HCT116 (cell line): ENCODE measurements around the gene SMYD4. TPM values are rescaled to one million over a fixed set of nuclear protein-coding genes. Genes with fewer than 3 reads are reported as not detected.

Experiments used
- ATAC-seq: fragments of 200-7000 bp; cut with Tn5 transposase; 2 replicates; pipeline ENCODE4 v1.9.1; 2020; ENCODE audit warnings: mild to moderate bottlenecking, moderate library complexity
- BruUV-seq: library from RNA; stranded (reverse); fragments of 400-500 nt; replicated peaks from 2 replicates; lab custom pipeline; 2021; lab: Mats Ljungman, UMichigan
- CTCF ChIA-PET: fragments of 300-600 bp; sonication (Branson Sonifier 250); formaldehyde crosslinking; loops from one replicate; lab custom pipeline; 2021; ENCODE audit warnings: antibody characterized with exemption; lab: Charles Lee
- POLR2A ChIA-PET: fragments of 300-600, 350-600 bp; sonication (Branson Sonifier 250); formaldehyde crosslinking; loops from one replicate; lab custom pipeline; 2021; ENCODE audit warnings: antibody characterized with exemption; lab: Charles Lee
- RAD21 ChIA-PET, 2 experiments: fragments of 300-600 bp; sonication (Branson Sonifier 250); formaldehyde crosslinking; loops; one replicate each; lab custom pipeline; 2023; ENCODE audit warnings: low total read pairs in 2 of 2; ENCODE audit not compliant: uncharacterized antibody in 2 of 2, unreplicated experiment in 2 of 2, low non-redundant PET in 1 of 2; lab: Charles Lee
- DNase-seq: peaks from one replicate; pipeline ENCODE4 v3.0.0-alpha.2; 2010; ENCODE audit warnings: low read depth, low spot score
- H2AFZ ChIP-seq: fragments of 200-600 bp; shearing (Covaris generic), sonication (generic); 2 replicates; pipeline ENCODE4 v1.6.1; 2017; ENCODE audit warnings: low read depth, mixed run types, mixed read lengths, antibody characterized with exemption, low read length; ENCODE audit not compliant: poor library complexity, severe bottlenecking
- H3K27ac ChIP-seq: 2 replicates; pipeline ENCODE4 v1.5.1; 2012; ENCODE audit warnings: low read depth, low read length
- H3K27me3 ChIP-seq: fragments of 200-600 bp; sonication (generic); 2 replicates; pipeline ENCODE4 v1.6.1; 2016; ENCODE audit warnings: mixed run types, low read length, mixed read lengths; ENCODE audit not compliant: insufficient read depth
- H3K36me3 ChIP-seq, 2 experiments: fragments of 200-500 bp in 1 of 2; fragments of 200-600 bp in 1 of 2; sonication (Bioruptor generic) in 1 of 2; sonication (generic) in 1 of 2; 2 replicates each; pipeline versions ENCODE4 v1.5.1 to v1.6.1; 2014 to 2016; ENCODE audit warnings: low read length in 2 of 2, inconsistent platforms in 1 of 2, mixed read lengths in 1 of 2, mixed run types in 1 of 2; ENCODE audit not compliant: insufficient read depth in 2 of 2, control insufficient read depth in 1 of 2
- H3K4me1 ChIP-seq, 2 experiments: fragments of 200-600 bp in 1 of 2; sonication (generic) in 1 of 2; 2 replicates each; pipeline versions ENCODE4 v1.5.1 to v1.6.1; 2012 to 2017; ENCODE audit warnings: low read length in 2 of 2, inconsistent platforms in 1 of 2, mild to moderate bottlenecking in 1 of 2, mixed read lengths in 1 of 2, mixed run types in 1 of 2, moderate library complexity in 1 of 2; ENCODE audit not compliant: insufficient read depth in 2 of 2, control insufficient read depth in 1 of 2
- H3K4me2 ChIP-seq: fragments of 200-600 bp; sonication (generic); 2 replicates; pipeline ENCODE4 v1.6.1; 2017; ENCODE audit warnings: mixed run types, low read length, mixed read lengths
- H3K4me3 ChIP-seq, 2 experiments: fragments of 200-600 bp in 1 of 2; sonication (generic) in 1 of 2; replicated peaks in 1 of 2; 2 replicates each; pipeline ENCODE4 v1.5.1; 2011 to 2016; ENCODE audit warnings: low read length in 2 of 2, control low read depth in 1 of 2, low read depth in 1 of 2, mild to moderate bottlenecking in 1 of 2, mixed read lengths in 1 of 2, mixed run types in 1 of 2
- H3K79me2 ChIP-seq: fragments of 200-600 bp; sonication (generic); 2 replicates; pipeline ENCODE4 v1.6.1; 2017; ENCODE audit warnings: mild to moderate bottlenecking, mixed run types, low read length, moderate library complexity, mixed read lengths; ENCODE audit not compliant: insufficient read depth
- H3K9ac ChIP-seq: fragments of 200-600 bp; sonication (generic); 2 replicates; pipeline ENCODE4 v1.6.1; 2016; ENCODE audit warnings: low read length, mixed read lengths
- H3K9me2 ChIP-seq: fragments of 200-600 bp; sonication (generic), shearing (Covaris generic); 2 replicates; pipeline ENCODE4 v1.6.1; 2017; ENCODE audit warnings: mixed run types, mild to moderate bottlenecking, moderate library complexity; ENCODE audit not compliant: insufficient read depth
- H3K9me3 ChIP-seq, 2 experiments: fragments of 200-500 bp in 1 of 2; fragments of 200-600 bp in 1 of 2; sonication (Bioruptor generic) in 1 of 2; sonication (generic) in 1 of 2; 2 replicates each; pipeline ENCODE4 v1.6.1; 2014 to 2017; ENCODE audit warnings: low read length in 2 of 2, mixed read lengths in 2 of 2, inconsistent platforms in 1 of 2, low read depth in 1 of 2, mild to moderate bottlenecking in 1 of 2, mixed run types in 1 of 2, moderate library complexity in 1 of 2; ENCODE audit not compliant: control insufficient read depth in 1 of 2, insufficient read depth in 1 of 2
- H4K20me1 ChIP-seq: fragments of 200-600 bp; sonication (generic), shearing (Covaris generic); 2 replicates; pipeline ENCODE4 v1.6.1; 2017; ENCODE audit warnings: mixed run types, mild to moderate bottlenecking, moderate library complexity; ENCODE audit not compliant: insufficient read depth
- CBX3 ChIP-seq: IDR thresholded peaks from 2 replicates; pipeline ENCODE4 v1.6.1; 2012; ENCODE audit warnings: low read depth
- CEBPB ChIP-seq: IDR thresholded peaks from 2 replicates; pipeline ENCODE4 v1.6.1; 2012; ENCODE audit warnings: low read depth
- EGR1 ChIP-seq: IDR thresholded peaks from 2 replicates; pipeline ENCODE4 v1.6.1; 2012; ENCODE audit warnings: low read depth
- ELF1 ChIP-seq: IDR thresholded peaks from 2 replicates; pipeline ENCODE4 v1.6.1; 2012; ENCODE audit warnings: low read depth, borderline replicate concordance
- EZH2 ChIP-seq: fragments of 200-600 bp; sonication (generic); IDR thresholded peaks from 2 replicates; pipeline ENCODE4 v1.6.1; 2017; ENCODE audit warnings: antibody characterized with exemption, mixed run types
- EZH2phosphoT487 ChIP-seq: fragments of 200-600 bp; IDR thresholded peaks from 2 replicates; pipeline ENCODE4 v1.6.1; 2018; ENCODE audit warnings: antibody characterized with exemption, borderline replicate concordance
- MAX ChIP-seq: IDR thresholded peaks from 2 replicates; pipeline ENCODE4 v1.6.1; 2012
- POLR2AphosphoS5 ChIP-seq: IDR thresholded peaks from 2 replicates; pipeline ENCODE4 v1.6.1; 2011; ENCODE audit warnings: mild to moderate bottlenecking, low read depth, low read length, moderate library complexity
- SP1 ChIP-seq: IDR thresholded peaks from 2 replicates; pipeline ENCODE4 v1.6.1; 2012; ENCODE audit warnings: low read depth
- TCF7L2 ChIP-seq: IDR thresholded peaks from 2 replicates; pipeline ENCODE4 v1.7.0; 2011; ENCODE audit warnings: borderline replicate concordance, inconsistent platforms; ENCODE audit not compliant: insufficient read depth, insufficient read length; ENCODE audit errors: extremely low read depth
- ZBTB33 ChIP-seq: IDR thresholded peaks from 2 replicates; pipeline ENCODE4 v1.6.1; 2011; ENCODE audit warnings: mild to moderate bottlenecking, low read length, moderate library complexity; ENCODE audit not compliant: insufficient replicate concordance; ENCODE audit errors: extremely low read depth
- intact Hi-C: fragments of 100-400 bp; cut with micrococcal nuclease; formaldehyde crosslinking; loops from 2 replicates; pipeline ENCODE4 v1.10.0; 2022
- total RNA-seq: library from RNA; stranded (reverse); gene quantifications from one replicate; pipeline ENCODE4 v1.2.1, GENCODE V29; 2021; ENCODE audit not compliant: unreplicated experiment

The SMYD4 gene
- total RNA-seq, 1 experiment from 2014 or later = 16.9 TPM

- no peaks in the 10 kb centered on the region for H3K27me3 ChIP-seq
- intact Hi-C loops = no loop called here
- TF ChIP-seq EZH2phosphoT487 (no peak), EGR1 (no peak), ELF1 (no peak), EZH2 (no peak), TCF7L2 (no peak), SP1 (no peak), ZBTB33 (no peak), POLR2AphosphoS5 (no peak), MAX (no peak), CEBPB (no peak), CBX3 (no peak)
- TF ChIP-seq, all 23 proteins: peak for 0
- H3K79me2 ChIP-seq = peaks cover 14% of the 10 kb centered on the region; the same call in 1 of the 2 replicates
- H3K4me2 ChIP-seq = no peak overlapping the region
- peaks cover 44 to 51% of the 10 kb centered on the region in 2 experiments; a peak in 3 of 4 replicates for H3K36me3 ChIP-seq
- no peaks in the 10 kb centered on the region for H3K4me1 ChIP-seq
- H3K27ac ChIP-seq = no peak overlapping the region
- ChIA-PET RAD21 (no interaction called here), CTCF (interaction anchor here (1.6 kb wide), 1 partner anchor 154 kb away, joined by 3 read pairs; no protein-coding TSS in a partner anchor), POLR2A (no interaction called here)
- BruUV-seq = no TSS peak
- DNase-seq (no peak), ATAC-seq (no peak)
- H3K9me3 ChIP-seq = no peaks in the 10 kb centered on the region
- H4K20me1 ChIP-seq = no peaks in the 10 kb centered on the region
- H3K9me2 ChIP-seq = no peaks in the 10 kb centered on the region
- no peak overlapping the region for H2AFZ ChIP-seq
- no peak overlapping the region for H3K9ac ChIP-seq
- H3K4me3 ChIP-seq = no peak overlapping the region
Measured at GRCh38 chr17:1875597-1875996, 45.9 kb upstream of the SMYD4 start.
